ENCODE measurements around the gene TMEM176B. TPM values are rescaled to one million over a fixed set of nuclear protein-coding genes. Genes with fewer than 3 reads are reported as not detected.

TMEM176B gene
- total and polyA plus RNA-seq, 8 donors, result 6.1 to 57.2 (median 15.5) TPM

GRCh38 chr7:150797661-150798060 lies 2.5 kb downstream of the TMEM176B start:
- ATAC-seq (no peak), DNase-seq (no peak)
- intact Hi-C loops (cut with DNase I), result no loop called here

GRCh38 chr7:150793569-150794238 lies 6.5 kb downstream of the TMEM176B start:
- ATAC-seq, result no peak

More at GRCh38 chr7:150797661-150798060, 2.5 kb downstream of the TMEM176B start:
- no peak for TF ChIP-seq CTCF (IDR thresholded peaks at IDR 0.05)
- no peaks in the 10 kb centered on the region for H3K36me3 ChIP-seq
- H3K9me3 ChIP-seq, result no peaks in the 10 kb centered on the region
- H3K27ac ChIP-seq, result no peak overlapping the region
- H3K27me3 ChIP-seq, result peaks cover 18 to 81% of the 10 kb centered on the region in 2 donors
- H3K4me1 ChIP-seq, result peaks cover 0 to 17% of the 10 kb centered on the region in 2 donors
- H3K4me3 ChIP-seq, result no peak overlapping the region

GRCh38 chr7:150791746-150792452 lies 8.3 kb downstream of the TMEM176B start:
- no peak overlapping the region for H3K27ac ChIP-seq
- H3K36me3 ChIP-seq, result no peaks in the 10 kb centered on the region
- H3K4me1 ChIP-seq, result peaks cover 8 to 32% of the 10 kb centered on the region in 2 donors
- intact Hi-C loops (cut with DNase I), result no loop called here
- no peak for DNase-seq
- no peak for ATAC-seq
- no peaks in the 10 kb centered on the region for H3K9me3 ChIP-seq
- H3K27me3 ChIP-seq, result peaks cover 0 to 23% of the 10 kb centered on the region in 2 donors
- no peak overlapping the region for H3K4me3 ChIP-seq
- TF ChIP-seq CTCF (IDR thresholded peaks at IDR 0.05), result no peak

More at GRCh38 chr7:150793569-150794238, 6.5 kb downstream of the TMEM176B start:
- Histone ChIP-seq H3K9me3 (no peaks in the 10 kb centered on the region), H3K36me3 (no peaks in the 10 kb centered on the region), H3K4me1 (peaks cover 0 to 14% of the 10 kb centered on the region in 2 donors), H3K4me3 (no peak overlapping the region), H3K27ac (no peak overlapping the region), H3K27me3 (peaks cover 0 to 41% of the 10 kb centered on the region in 2 donors)
- DNase-seq, result peak in 1 of 4 donors; percentile 68
- intact Hi-C loops (cut with DNase I), result no loop called here
- no peak for TF ChIP-seq CTCF (IDR thresholded peaks at IDR 0.05)

GRCh38 chr7:150791304-150791703 lies 8.9 kb downstream of the TMEM176B start:
- DNase-seq (no peak), ATAC-seq (no peak)
- intact Hi-C loops (cut with DNase I), result no loop called here
- Histone ChIP-seq H3K4me3 (no peak overlapping the region), H3K36me3 (no peaks in the 10 kb centered on the region), H3K27me3 (peaks cover 0 to 17% of the 10 kb centered on the region in 2 donors), H3K27ac (no peak overlapping the region), H3K9me3 (no peaks in the 10 kb centered on the region), H3K4me1 (peaks cover 8 to 38% of the 10 kb centered on the region in 2 donors)
- no peak for TF ChIP-seq CTCF (IDR thresholded peaks at IDR 0.05)

- no peak for ATAC-seq
Measured at GRCh38 chr7:150790416-150791075, 9.6 kb downstream of the TMEM176B start.

More at GRCh38 chr7:150790416-150791075, 9.6 kb downstream of the TMEM176B start:
- Histone ChIP-seq H3K4me1 (peaks cover 8 to 44% of the 10 kb centered on the region in 2 donors), H3K27ac (peak overlapping the region in 1 of 2 donors; percentile 26), H3K9me3 (no peaks in the 10 kb centered on the region), H3K27me3 (peaks cover 0 to 10% of the 10 kb centered on the region in 2 donors), H3K36me3 (no peaks in the 10 kb centered on the region), H3K4me3 (no peak overlapping the region)
- intact Hi-C loops (cut with DNase I), result no loop called here
- DNase-seq, result no peak
- no peak for TF ChIP-seq CTCF (IDR thresholded peaks at IDR 0.05)

Measured in left lung (tissue), 10 donors.